HUDEP-2 (cell line): ENCODE results near the gene GET4.

ENCODE experiments used
- DNase-seq, 76 experiments: peaks; one replicate each; lab custom pipeline; 2025; ENCODE audit not compliant: unreplicated experiment in 76 of 76; lab: John Stamatoyannopoulos, UW

GET4 gene

DNA sequence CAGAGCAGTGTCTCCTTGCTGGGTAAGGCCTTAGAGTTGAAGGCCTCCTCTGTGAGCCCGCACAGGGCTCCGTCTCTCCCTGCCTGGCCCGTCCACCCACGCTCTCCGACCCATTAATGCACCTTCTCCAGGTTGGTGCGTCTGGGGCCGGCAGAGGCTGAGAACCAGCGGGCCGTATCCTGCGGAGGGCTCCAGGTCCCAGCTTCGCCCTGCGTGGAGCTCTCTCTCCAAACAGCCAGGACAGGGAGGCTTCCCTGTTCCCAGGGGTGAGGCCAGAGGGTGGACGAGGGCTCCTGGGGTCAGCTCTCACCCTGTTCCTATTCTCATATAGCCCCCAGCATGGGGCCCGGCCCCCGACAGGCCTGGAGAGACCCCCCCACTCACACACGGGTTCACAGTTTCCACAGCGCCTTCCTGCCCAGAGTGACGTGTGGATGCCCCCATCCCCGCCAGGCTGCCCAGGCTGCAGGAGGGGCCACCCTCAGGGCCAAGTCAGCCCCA is 34.6 kb downstream of the GET4 start:
- DNase-seq, result no peak

- no peak for DNase-seq
These were observed 35.6 kb downstream of the GET4 start for GRCh38 chr7:911791-912480.

- no peak for DNase-seq
These were observed 37.6 kb downstream of the GET4 start for GRCh38 chr7:913736-914520.

DNA sequence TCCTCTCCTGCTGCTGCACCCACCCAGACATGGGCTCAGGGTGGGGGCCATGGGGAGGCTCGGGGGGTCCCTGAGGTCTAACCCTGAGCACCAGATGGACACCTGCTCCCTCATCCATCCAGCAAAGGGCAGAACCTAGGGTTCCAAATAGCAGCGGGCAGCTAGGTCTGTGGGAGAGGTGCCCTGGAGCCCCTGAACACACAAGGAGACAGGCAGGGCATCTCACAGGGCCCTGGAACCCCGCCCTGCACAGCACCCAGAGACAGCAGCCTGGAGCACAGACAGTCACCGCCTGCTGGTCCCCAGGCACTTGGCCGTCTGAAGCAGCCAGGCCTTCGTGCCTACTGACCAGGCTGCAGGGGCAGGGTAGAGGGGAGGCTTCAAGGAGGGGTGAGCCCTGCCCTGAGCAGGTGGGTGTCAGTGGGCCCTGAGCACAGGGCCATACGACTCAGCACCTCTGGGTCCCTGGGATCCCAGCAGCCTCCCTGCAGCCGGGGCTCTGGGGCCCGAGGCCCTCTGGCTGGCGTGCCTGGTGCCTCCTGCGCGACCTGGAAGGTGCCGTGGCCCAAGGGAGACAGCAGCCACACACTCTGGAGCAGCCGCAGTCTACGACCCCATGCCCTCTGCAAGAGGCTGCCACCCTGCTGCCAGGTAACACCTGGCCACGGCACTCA is 38.3 kb downstream of the GET4 start:
- no peak for DNase-seq

DNA sequence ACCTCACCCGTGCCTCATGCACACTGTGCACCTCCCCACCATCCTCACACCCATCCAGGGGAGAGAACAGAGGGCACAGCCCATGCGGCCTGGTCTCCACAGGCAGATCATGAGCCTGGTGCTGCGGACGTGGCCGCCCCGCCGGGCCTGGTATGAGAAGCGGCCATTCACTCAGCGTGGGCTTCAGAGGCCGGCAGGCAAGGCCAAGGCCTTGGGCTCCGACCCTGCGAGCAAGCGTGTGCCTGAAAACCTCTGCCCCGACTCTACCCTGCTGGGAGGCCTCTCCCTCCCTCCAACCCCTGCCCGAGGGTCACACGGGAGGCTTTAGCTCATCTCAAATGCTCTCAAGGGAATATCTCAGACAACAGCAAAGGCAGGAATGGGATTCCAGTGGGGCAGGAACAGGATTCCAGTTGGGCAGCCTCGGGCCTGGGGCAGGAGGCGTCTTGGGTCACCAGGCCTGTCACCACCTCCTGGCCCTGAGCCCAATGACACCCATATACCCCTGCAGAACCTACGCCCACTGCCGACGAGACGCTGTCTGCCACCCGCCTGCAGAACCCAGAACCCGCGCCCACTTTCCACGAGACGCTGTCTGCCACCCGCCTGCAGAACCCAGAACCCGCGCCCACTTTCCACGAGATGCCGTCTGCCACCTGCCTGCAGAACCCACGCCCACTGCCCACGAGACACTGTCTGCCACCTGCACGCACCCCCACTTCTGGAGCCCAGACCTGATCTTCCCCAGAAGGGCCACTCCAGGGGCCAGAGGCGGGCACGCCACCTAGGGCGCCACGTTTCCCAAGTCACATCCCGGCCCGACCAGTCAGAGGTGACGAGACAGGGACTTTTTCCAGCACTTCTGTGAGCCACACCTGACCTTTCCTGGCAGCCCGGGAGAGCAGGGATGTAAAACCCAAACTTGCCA is 39.2 kb downstream of the GET4 start:
- no peak for DNase-seq

GRCh38 chr7:916291-916941 is 40.1 kb downstream of the GET4 start:
- DNase-seq, result peak in 10 of 76 experiments; percentile 8 to 39 (median 22)

GRCh38 chr7:917255-918117 is 41.1 kb downstream of the GET4 start:
- DNase-seq, result no peak

DNA sequence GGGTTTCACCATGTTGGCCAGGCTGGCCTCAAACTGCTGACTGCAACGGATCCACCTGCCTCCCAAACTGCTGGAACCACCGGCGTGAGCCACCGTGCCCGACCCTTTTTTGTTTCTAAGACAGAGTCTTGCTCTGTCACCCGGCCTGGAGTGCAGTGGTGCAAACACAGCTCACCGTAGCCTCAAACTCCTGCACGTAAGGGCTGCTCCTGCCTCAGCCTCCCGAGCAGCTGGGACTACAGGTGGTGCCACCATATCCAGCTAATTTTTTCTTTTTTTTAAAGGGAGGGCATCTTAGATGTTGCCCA is 41.7 kb downstream of the GET4 start:
- no peak for DNase-seq

DNA sequence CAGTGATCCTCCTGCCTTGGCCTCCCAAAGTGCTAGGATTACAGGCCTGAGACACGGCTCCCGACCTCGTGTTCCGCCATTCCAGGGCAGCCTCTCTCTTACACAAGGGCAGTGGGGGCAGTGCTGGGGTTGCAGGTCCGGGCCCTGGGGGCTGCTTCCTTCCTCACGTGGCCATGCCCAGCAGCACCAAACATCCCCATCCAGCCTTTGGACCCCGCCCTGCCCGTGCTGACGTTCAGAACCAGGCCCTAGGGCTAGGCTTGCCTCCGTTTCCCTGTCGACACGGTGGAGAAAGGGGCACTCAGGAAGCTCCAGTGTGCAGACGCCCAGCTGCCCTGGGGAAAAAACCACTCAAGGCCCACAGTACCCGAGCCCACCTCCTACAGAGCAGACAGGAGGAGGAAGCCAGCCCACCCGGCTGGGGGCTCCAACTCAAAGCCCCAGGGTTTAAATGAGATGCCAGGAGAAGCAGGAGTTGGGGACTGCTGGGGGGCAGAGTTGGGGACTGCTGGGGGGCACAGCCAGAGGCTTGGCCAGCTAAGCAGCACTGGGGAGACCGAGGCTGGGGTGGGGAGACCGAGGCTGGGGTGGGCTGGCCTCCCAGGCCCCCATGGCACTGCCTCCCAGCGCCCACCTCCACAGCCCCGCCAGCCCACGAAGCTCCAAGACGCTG is 42.2 kb downstream of the GET4 start:
- no peak for DNase-seq

DNA sequence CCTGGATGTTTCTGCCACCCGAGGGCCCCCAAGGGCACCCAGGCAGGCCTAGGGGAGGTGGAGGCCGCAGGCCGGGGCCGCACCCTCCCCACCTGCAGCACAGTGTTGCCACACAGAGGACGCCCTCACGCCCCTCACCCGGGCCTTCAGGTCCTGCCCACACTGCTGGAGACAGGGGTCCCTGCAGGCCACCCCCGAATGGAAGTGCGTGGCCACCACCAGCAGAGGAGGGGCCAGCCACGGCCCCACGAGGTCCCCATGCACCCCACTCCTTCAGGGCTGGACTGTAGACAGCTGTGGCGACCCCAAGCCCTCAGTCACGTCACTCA is 42.7 kb downstream of the GET4 start:
- no peak for DNase-seq

DNA sequence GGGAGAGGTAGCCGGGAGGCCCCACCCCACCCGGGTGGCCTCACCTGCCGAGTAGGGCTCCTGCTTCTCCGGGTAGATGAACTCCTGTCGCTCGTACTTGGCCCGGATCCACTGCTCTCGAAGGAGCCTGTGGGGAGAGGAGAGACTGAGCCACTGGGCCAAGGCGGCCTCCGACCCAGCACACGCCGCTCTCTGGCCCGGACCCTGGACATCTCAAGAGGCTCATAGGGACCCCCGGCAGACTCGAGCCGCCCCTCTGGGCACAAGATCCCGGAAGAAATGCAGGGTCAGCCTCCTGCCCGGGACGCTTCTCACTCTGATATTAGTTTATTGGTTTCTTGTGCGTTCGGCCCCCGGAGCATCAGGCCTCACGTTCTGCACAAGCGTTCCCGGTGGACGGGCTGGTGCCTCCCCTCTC is 43.6 kb downstream of the GET4 start:
- no peak for DNase-seq

- DNase-seq, result no peak
These were observed 44.2 kb downstream of the GET4 start for GRCh38 chr7:920351-921070.

DNA sequence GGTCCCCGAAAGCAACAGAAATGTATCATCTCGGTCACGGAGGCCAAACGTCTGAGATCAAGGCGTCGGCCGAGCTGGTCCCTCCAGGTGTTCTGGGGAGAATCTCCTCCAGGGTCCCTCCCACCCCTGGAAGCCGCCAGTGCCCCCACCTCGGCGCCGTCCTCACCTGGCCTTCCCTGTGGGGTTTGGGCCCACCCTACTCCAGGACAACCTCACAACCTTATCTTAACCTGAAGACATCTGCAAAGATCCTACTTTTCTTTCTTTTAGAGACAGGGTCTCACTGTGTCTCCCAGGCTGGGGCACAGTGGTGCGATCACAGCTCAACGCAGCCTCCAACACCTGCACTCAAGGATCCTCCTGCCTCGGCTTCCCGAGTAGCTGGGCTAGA is 44.7 kb downstream of the GET4 start:
- DNase-seq, result no peak

GRCh38 chr7:921581-922333 is 45.4 kb downstream of the GET4 start:
- DNase-seq, result peak in 10 of 76 experiments; percentile 14 to 53 (median 24)

GRCh38 chr7:922334-923107 is 46.2 kb downstream of the GET4 start:
- peak in 15 of 76 experiments; percentile 8 to 78 (median 29) for DNase-seq
